Measurements from ENCODE around the gene PGS1. TPM values are rescaled to one million over a fixed set of nuclear protein-coding genes. Genes with fewer than 3 reads are reported as not detected.

Gene PGS1
- total RNA-seq, 4 donors from 2014 or later: 12.9 to 75.4 (median 63.1) TPM

- no peaks in the 10 kb centered on the region for H3K9me3 ChIP-seq
- intact Hi-C loops (cut with DNase I; ENCODE audit: low total_unique reads): no loop called here
- TF ChIP-seq POLR2A (IDR thresholded peaks at IDR 0.05): no peak
- TF ChIP-seq CTCF (IDR thresholded peaks at IDR 0.05): no peak
- no peaks in the 10 kb centered on the region for H3K27me3 ChIP-seq
- no peaks in the 10 kb centered on the region for H3K36me3 ChIP-seq
- DNase-seq: no peak
- H3K4me3 ChIP-seq: no peak overlapping the region
- peaks cover 11 to 24% of the 10 kb centered on the region in 2 donors for H3K4me1 ChIP-seq
- H3K27ac ChIP-seq: peak overlapping the region in 1 of 2 donors; percentile 95
Measured at GRCh38 chr17:78355045-78355641, 23.3 kb upstream of the PGS1 start.

- Histone ChIP-seq H3K27me3 (no peaks in the 10 kb centered on the region), H3K4me3 (no peak overlapping the region), H3K27ac (peak overlapping the region in 1 of 2 donors; percentile 95), H3K4me1 (peaks cover 11 to 24% of the 10 kb centered on the region in 2 donors), H3K9me3 (no peaks in the 10 kb centered on the region), H3K36me3 (no peaks in the 10 kb centered on the region)
- no peak for TF ChIP-seq CTCF (IDR thresholded peaks at IDR 0.05)
- no peak for DNase-seq
- intact Hi-C loops (cut with DNase I; ENCODE audit: low total_unique reads): no loop called here
Measured at GRCh38 chr17:78355701-78356100, 22.7 kb upstream of the PGS1 start.

- no peak overlapping the region for H3K4me3 ChIP-seq
- peak overlapping the region in 1 of 2 donors; percentile 95 for H3K27ac ChIP-seq
- peaks cover 8 to 24% of the 10 kb centered on the region in 2 donors for H3K4me1 ChIP-seq
- DNase-seq: no peak
- no peaks in the 10 kb centered on the region for H3K9me3 ChIP-seq
- no peaks in the 10 kb centered on the region for H3K27me3 ChIP-seq
- TF ChIP-seq POLR2A (IDR thresholded peaks at IDR 0.05) (no peak), CTCF (IDR thresholded peaks at IDR 0.05) (no peak)
- intact Hi-C loops (cut with DNase I; ENCODE audit: low total_unique reads): no loop called here
- no peaks in the 10 kb centered on the region for H3K36me3 ChIP-seq
Measured at GRCh38 chr17:78356101-78356713, 22.2 kb upstream of the PGS1 start.

GRCh38 chr17:78357177-78357586 lies 21.3 kb upstream of the PGS1 start:
- H3K9me3 ChIP-seq: no peaks in the 10 kb centered on the region
- peak in 1 of 2 donors; percentile 45 for DNase-seq
- TF ChIP-seq POLR2A (IDR thresholded peaks at IDR 0.05) (no peak), CTCF (IDR thresholded peaks at IDR 0.05) (no peak)
- no peaks in the 10 kb centered on the region for H3K27me3 ChIP-seq
- peaks cover 4 to 18% of the 10 kb centered on the region in 2 donors for H3K4me1 ChIP-seq
- peak overlapping the region in 1 of 2 donors; percentile 74 for H3K4me3 ChIP-seq
- no peaks in the 10 kb centered on the region for H3K36me3 ChIP-seq
- peak overlapping the region; percentile 18 to 95 for H3K27ac ChIP-seq
- intact Hi-C loops (cut with DNase I; ENCODE audit: low total_unique reads): no loop called here

Data from uterus (tissue), 4 donors.